ENCODE measurements around the gene ANKRD11. TPM values are rescaled to one million over a fixed set of nuclear protein-coding genes. Genes with fewer than 3 reads are reported as not detected.
"Not testable (repeated sequence)": the region's sequence is repeated elsewhere in the genome, so short reads cannot be mapped to it uniquely, and the experiment has no call there.

Gene ANKRD11
- total RNA-seq, 1 donor from 2014 or later: 74.6 TPM

DNA sequence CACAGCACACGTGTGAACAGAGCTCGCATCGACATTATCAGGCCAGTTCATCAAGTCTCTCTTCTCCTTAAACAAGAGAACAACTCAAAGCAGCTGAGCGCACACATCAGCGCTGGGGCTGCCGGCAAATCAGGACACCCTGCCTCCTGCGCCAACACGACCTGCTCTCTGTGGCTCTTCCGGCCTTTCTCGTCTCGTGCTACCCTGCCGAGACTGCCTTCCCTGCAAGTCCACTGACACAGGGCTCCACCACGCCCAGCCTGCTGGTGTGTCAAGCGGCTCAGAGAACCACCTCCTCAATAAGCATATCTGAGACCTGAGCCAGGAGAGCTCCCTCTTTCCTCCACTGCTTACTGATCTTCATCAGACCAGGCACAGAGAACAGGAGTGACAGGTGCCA is 176.0 kb downstream of the ANKRD11 start:
- DNase-seq: no peak

GRCh38 chr16:89313583-89313982 is 176.8 kb downstream of the ANKRD11 start:
- DNase-seq: no peak

DNA sequence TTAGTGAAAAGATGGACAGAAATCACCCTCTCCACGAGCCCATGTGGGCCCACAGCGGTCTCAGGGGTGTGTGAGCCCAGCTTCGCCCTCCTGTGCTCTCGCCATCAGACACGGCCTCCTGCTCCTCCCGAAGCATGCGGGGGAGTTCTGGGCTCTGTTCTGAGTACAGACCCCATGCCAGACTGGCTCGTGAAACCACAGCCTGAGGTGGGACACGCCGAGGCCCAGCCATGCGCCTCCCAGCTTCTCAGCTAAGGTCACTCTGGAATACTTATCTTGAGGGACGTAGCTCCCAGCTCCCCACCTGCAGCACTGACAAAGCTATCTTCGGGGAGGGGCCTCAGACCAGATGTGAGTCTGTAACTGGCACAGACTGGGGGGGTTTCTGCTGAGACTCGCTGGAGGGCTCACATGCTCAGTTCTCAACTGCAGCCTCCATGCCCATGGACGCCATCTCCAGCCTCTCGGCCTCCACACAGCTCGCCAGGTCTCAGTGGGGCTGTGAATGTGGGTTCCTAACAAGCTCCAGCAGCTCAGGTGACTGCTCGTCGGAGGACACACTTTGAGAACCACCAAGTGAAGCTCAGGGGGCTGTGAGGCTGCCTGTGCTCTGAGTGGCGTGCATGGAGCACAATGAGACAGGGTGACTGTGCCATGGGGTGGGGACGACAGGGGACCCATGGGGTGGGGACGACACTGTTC is 177.6 kb downstream of the ANKRD11 start:
- DNase-seq: no peak

DNA sequence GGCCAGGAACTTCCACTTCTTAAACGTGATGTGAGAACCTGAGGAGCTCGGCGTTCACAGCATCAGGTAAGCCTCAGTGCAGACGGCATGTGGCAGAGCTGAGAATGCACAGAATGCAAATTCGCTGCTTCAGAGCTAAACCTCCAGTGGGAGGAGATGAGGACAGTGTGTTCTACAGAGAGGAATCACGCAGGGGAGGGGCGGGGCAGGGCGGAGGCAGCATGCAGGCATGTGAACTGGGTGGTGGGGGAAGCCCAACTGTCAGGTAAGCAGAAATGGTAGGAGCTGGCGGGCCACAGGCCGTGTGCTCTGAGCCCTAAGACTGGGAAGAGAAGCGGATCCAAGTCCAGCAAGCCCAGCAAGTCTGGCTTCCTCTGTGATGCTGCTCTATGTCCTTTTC is 178.2 kb downstream of the ANKRD11 start:
- no peak for DNase-seq

- DNase-seq: no peak
These were observed 178.7 kb downstream of the ANKRD11 start for GRCh38 chr16:89311636-89312035.

- DNase-seq: no peak
These were observed 180.8 kb downstream of the ANKRD11 start for GRCh38 chr16:89309438-89310122.

GRCh38 chr16:89308391-89309333 is 181.7 kb downstream of the ANKRD11 start:
- DNase-seq: no peak

DNA sequence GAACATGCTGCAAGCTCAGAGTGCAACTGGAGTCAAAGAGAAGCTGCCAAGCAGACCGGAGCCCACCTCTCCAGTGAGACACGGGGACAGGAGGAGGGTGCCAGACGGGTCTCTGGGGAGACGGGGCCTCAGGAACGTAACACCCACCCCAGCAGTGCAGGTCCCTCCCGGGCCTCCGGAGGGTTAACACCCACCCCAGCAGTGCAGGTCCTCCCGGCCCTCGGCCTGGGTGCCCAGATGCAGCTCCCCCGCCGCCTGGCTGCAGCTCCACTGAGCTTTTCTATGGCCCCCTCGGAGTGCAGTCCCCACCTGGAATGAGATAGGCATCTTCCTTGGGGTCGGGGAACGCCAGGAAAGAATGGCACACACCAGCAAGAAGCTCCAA is 182.9 kb downstream of the ANKRD11 start:
- no peak for DNase-seq

GRCh38 chr16:89306457-89307420 is 183.6 kb downstream of the ANKRD11 start:
- DNase-seq: not testable (repeated sequence)

DNA sequence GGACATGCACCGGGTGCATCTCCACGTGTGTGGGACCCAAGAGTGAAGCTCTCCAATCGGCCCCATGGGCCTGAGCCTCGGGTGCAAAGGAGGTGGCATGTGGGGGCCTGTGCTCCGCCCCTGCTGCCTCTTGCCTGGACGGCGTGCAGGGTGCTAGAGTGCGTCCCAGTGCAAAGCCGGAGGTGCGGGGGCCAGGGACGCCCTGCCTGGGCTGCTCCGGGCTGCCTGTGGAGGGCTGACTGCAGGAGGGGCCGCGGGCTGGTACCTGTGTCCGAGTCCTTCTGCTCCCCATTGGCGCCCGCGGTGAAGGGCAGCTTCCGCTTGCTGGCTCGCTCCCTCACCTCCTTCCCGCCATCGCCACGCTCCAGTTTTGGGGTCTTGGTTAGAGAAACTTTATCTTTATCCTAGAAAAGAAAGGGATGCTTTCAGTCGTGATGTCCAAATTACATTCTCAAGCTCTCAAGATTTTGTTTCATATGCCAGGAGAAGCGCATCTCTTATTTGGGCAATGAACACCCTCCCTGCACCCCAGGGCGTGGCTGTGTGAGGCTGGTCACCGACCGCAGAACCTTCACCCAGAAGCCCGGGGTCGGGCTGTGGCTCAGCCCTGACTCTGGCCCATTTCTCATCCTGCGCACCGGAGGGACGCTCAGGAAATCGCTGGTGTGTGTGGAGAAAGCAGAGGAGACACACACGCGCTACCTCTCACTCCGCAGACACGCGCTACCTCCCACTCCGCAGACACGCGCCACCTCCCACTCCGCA is 185.2 kb downstream of the ANKRD11 start:
- DNase-seq: no peak

DNA sequence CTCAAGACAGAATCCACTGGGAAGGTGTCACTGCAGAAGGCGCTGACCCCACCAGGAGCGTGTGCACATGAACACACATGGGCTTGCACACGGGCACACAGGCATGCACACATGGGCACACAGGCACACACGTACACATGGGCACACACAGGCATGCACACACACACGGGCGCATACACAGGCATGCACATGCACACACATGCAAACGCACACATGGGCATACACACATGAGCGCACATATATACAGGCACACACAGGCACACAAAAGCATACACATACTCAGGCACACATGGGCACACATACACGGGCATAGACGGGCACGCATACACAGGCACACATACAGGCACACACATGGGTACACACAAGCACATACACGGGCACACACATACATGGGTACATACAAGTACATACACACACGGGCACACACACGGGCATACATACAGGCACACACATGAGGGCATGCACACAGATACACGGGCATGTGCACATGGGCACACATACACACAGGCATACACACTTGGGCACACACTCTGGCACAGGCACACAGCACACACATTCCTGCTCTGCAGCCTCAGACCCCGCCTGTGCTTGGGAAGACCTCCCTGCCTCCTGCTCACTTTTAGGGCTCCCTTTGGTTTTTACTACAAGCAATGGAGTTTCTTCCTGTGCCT is 186.0 kb downstream of the ANKRD11 start:
- no peak for DNase-seq

GRCh38 chr16:89303617-89304016 is 186.7 kb downstream of the ANKRD11 start:
- DNase-seq: no peak

DNA sequence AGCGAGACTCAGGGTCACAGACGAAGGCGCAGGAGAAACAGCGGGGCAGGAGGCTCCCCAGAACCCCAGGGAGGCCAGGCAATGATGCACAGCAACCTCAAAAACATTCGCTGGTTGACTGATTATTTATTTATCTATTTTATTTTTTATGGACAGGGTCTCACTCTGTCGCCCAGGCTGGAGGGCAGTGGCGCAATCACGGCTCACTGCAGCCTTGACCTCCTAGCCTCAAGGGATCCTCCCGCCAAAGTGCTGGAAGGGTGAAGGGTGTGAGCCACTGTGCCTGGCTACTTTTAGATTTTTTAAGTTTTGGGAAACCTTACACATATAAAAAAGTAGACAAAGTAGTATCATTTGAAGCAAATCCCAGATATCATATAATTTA is 189.4 kb downstream of the ANKRD11 start:
- no peak for DNase-seq

DNA sequence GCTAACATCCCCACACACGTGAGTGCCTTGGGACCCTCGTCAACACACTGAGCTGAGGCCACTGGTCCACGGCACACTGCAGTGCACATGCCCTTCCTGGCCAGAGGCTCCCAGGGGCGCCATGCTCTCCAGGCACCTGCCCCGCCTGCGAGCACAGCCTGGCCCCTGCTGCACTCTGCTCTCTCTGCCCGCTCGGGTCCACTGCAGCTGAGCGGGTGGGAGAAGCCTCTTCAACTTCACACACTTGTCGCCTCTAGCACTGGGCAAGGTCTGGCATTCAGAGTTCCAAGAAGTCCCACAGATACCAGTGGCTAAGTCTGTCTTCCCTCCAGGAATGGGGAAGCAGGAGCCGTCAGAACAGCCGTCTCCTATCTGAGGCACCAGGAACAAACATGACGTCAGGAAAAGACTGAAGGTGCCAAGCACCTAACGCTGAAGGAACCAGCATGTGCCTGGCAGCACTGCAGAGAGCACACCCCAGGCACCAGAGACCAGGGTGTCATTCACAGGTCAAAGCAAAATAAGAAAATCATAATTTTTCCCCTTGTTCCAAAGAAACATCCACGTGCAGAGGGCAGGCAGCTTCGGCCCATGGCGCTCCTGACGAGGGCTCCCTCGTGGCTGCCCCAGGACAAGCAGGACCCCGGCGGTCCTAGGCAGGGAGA is 189.9 kb downstream of the ANKRD11 start:
- no peak for DNase-seq

DNA sequence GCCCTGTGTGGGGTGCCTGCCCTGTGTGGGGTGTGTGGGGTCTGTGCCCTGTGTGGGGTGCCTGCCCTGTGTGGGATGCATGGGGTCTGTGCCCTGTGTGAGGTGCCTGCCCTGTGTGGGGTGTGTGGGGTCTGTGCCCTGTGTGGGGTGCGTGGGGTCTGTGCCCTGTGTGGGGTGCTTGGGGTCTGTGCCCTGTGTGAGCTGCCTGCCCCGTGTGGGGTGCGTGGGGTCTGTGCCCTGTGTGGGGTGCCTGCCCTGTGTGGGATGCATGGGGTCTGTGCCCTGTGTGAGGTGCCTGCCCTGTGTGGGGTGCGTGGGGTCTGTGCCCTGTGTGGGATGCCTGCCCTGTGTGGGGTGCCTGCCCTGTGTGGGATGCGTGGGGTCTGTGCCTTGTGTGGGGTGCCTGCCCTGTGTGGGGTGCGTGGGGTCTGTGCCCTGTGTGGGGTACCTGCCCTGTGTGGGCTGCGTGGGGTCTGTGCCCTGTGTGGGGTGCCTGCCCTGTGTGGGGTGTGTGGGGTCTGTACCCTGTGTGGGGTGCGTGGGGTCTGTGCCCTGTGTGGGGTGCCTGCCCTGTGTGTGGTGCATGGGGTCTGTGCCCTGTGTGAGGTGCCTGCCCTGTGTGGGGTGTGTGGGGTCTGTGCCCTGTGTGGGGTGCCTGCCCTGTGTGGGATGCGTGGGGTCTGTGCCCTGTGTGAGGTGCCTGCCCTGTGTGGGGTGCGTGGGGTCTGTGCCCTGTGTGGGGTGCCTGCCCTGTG is 190.8 kb downstream of the ANKRD11 start:
- DNase-seq: not testable (repeated sequence)

DNA sequence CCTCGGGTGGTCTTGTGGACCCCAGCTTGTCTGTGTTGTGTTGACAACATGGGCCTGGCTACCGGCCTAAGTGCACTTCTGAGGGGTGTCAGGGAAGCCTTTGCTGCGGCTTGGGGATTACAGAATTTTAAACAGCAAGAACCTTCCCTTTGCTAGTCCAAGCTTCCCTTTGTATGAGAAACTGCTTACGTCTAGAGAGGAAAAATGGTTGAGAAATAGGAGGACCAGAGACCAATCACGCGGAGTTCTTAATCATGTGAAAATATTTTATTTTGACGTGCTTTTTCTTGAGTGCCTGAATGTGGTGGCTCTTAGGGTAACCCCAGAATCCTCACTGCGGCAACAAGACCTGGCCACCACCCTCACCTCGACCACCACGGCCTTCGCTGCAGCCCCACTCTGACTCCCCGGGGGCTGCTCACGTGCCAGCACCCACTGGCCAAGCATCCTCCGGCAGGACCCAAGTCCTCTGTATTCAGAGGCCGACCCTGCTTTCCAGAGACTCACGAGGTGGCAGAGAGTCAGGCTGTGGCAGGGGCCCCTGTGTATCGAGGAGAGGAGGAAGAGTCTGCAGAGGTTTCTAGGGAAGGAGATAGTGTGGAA is 191.6 kb downstream of the ANKRD11 start:
- no peak for DNase-seq

DNA sequence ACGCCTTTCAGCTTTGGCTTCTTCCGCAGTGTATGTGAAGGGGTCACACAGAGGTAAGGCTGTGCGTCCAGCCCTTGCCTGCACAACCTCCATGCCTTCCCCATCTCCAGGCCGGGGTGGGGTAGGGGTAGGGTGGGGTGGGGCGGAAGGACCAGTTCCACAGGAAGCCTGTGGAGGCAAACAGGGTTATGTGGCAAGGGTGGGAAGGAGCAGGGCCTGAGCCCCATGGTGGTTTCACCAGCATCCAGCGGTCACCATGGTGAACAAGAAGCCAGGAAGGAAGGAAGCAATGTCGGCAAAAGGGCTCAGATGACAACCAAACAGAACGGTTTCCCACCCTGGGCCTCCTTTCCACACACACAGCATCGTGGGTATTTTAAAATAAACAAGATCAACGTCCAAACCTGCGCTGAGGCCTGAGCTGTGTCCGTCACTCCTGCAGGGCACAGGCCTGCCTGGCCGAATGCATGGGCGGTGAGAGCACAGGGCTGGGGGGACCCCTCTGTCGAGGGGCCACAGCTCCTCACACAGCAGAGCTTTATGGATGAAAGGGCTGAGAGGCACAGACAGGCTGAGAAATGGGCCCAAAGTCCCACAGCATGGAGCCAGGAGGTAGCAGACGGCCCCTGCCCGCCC is 192.3 kb downstream of the ANKRD11 start:
- DNase-seq: no peak
